ENCODE measurements around the gene AUTS2. TPM values are rescaled to one million over a fixed set of nuclear protein-coding genes. Genes with fewer than 3 reads are reported as not detected.

Gene AUTS2
- total and polyA plus RNA-seq, 9 of the 15 experiments (the other 6 are each of a cell fraction or from before 2014, with no cell fraction given): 0.58 TPM; not detected in 8

DNA sequence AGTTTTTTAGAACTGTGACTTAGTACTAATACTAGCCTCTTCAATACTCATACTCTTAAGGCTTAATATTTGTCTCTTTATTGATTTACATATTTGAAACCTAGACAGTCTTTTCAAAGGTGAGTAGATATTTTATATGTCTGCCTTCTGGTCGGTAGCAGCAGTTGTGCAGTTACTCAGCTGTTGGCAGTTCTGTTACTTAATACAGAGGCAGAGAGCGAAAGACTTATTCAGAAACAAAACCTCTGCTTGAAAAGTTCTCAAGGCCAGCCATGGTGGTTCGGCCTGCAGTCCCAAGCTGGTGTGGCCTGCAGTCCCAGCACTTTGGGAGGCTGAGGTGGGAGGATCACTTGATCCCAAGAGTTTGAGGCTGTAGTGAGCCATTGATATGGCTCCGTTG is 84.2 kb downstream of the AUTS2 start (continued):
- TF ChIP-seq SRSF3 (IDR thresholded peaks at IDR 0.05; ENCODE audit: insufficient read depth, low read length) (no peak), BCOR (IDR thresholded peaks at IDR 0.05) (no peak), KAT2B (IDR thresholded peaks at IDR 0.05; ENCODE audit: low read depth, low read length) (no peak), RBM22 (IDR thresholded peaks at IDR 0.05; ENCODE audit: low read depth, low read length, poor library complexity, severe bottlenecking) (no peak)

DNA sequence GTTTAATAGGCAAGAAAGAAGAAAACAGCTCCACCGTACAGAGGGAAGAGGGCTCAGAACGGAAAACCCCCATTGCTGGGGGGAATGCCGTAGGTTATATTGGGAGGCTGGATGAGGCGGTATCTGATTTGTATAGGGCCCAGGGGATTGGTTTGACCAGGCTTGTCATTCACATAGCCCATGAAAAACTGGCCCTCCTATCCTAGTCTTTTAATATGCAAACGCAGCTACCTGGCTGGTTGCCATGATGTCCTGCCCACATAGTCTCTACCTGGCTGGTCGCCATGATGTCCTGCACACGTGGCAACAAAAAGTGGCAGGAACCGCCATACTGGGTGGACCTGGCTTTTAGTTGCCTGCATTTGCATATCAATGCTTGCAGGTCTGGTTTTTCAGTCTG is 84.7 kb downstream of the AUTS2 start:
- Histone ChIP-seq H3K9me1 (ENCODE audit: control insufficient read depth, insufficient read depth, low read length) (no peaks in the 10 kb centered on the region), H2AFZ (ENCODE audit: low read depth, low read length) (no peak overlapping the region), H3K4me2 (ENCODE audit: insufficient read depth, low read length) (no peak overlapping the region), H3K9ac (ENCODE audit: insufficient read depth in 1 of 2, low read depth in 2 of 2, low read length in 2 of 2) (no peak overlapping the region), H3K36me3 (ENCODE audit: control insufficient read depth, insufficient read depth, low read length) (no peaks in the 10 kb centered on the region), H3K79me2 (ENCODE audit: control insufficient read depth, insufficient read depth, low read length) (no peaks in the 10 kb centered on the region), H3K27me3 (ENCODE audit: control insufficient read depth in 2 of 2, insufficient read depth in 2 of 2, low read length in 2 of 2) (no peaks in the 10 kb centered on the region), H3K27ac (ENCODE audit: extremely low read depth, low read depth, low read length) (no peak overlapping the region), H3K4me3 (no peak overlapping the region), H4K20me1 (replicated peaks; ENCODE audit: control insufficient read depth, insufficient read depth, low read length) (no peaks in the 10 kb centered on the region), H3K4me1 (replicated peaks in 1 of 2; ENCODE audit: control insufficient read depth in 2 of 2, insufficient read depth in 2 of 2, low read length in 2 of 2) (no peaks in the 10 kb centered on the region), H3K9me3 (replicated peaks; ENCODE audit: control insufficient read depth, insufficient read depth, low read depth, low read length) (no peaks in the 10 kb centered on the region)
- ChIA-PET CTCF (ENCODE audit: low intra/inter-chr PET ratio) (no interaction called here), POLR2A (no interaction called here)
- in situ Hi-C loops (cut with MboI) (loop anchor here (25.0 kb wide), 1 partner anchor 1254 kb away; no protein-coding TSS in a partner anchor), intact Hi-C loops (cut with micrococcal nuclease) (no loop called here)
- WGBS (ENCODE audit: insufficient coverage, low coverage, missing lambda C conversion rate): 0% methylated on average over 8 of the region's 8 CpGs
- TF ChIP-seq NR4A1 (CRISPR knock-in tag; IDR thresholded peaks at IDR 0.05): no peak
- no peak for TF ChIP-seq NR4A1 (tag; IDR thresholded peaks at IDR 0.05)
- no peak for TF ChIP-seq TFE3 (CRISPR knock-in tag; IDR thresholded peaks at IDR 0.05)
- no peak for TF ChIP-seq CBX2 (IDR thresholded peaks at IDR 0.05; ENCODE audit: insufficient read depth, low read length, poor library complexity, severe bottlenecking)
- TF ChIP-seq LEF1 (IDR thresholded peaks at IDR 0.05): no peak
- TF ChIP-seq ZBTB17 (CRISPR knock-in tag; IDR thresholded peaks at IDR 0.05): no peak
- no peak for TF ChIP-seq GATAD2B (IDR thresholded peaks at IDR 0.05; ENCODE audit: borderline replicate concordance)
- no TSS peak for BruUV-seq (replicated peaks)
- FAIRE-seq: no peak
- ATAC-seq: no peak
- no peak for DNase-seq (ENCODE audit: extremely low read depth in 1 of 4, low spot score in 3 of 4)
